MCF 10A (cell line): ENCODE results near the gene RPS28. TPM values are rescaled to one million over a fixed set of nuclear protein-coding genes. Genes with fewer than 3 reads are reported as not detected.

ENCODE experiments used
- BruUV-seq: library from RNA; stranded (reverse); fragments of 400-500 nt; replicated peaks from 2 replicates; lab custom pipeline; 2021; lab: Mats Ljungman, UMichigan
- CTCF ChIA-PET: fragments of 300-600 bp; sonication (Branson Sonifier 250); formaldehyde crosslinking; extraction: SDS; loops from one replicate; lab custom pipeline; 2021; ENCODE audit warnings: antibody characterized with exemption, inconsistent platforms; lab: Yijun Ruan, JAX
- POLR2A ChIA-PET: fragments of 300-600, 350-650 bp; sonication (Branson Sonifier 250); formaldehyde crosslinking; extraction: SDS; loops from one replicate; lab custom pipeline; 2020; ENCODE audit warnings: antibody characterized with exemption, inconsistent platforms; lab: Yijun Ruan, JAX
- DNase-seq: peaks from one replicate; pipeline ENCODE4 v3.0.0-alpha.2; 2018; ENCODE audit not compliant: unreplicated experiment
- H3K27ac Mint-ChIP-seq: one replicate; pipeline ENCODE4 v1.8.0; 2022; ENCODE audit warnings: mild to moderate bottlenecking, low read depth, mixed read lengths; ENCODE audit not compliant: unreplicated experiment
- H3K27me3 Mint-ChIP-seq: one replicate; pipeline ENCODE4 v1.8.0; 2022; ENCODE audit warnings: mixed read lengths; ENCODE audit not compliant: insufficient read depth, unreplicated experiment
- H3K36me3 Mint-ChIP-seq: one replicate; pipeline ENCODE4 v1.8.0; 2022; ENCODE audit warnings: mild to moderate bottlenecking, moderate library complexity, mixed read lengths; ENCODE audit not compliant: insufficient read depth, unreplicated experiment
- H3K4me1 Mint-ChIP-seq: one replicate; pipeline ENCODE4 v1.8.0; 2022; ENCODE audit warnings: mixed read lengths; ENCODE audit not compliant: insufficient read depth, unreplicated experiment
- H3K4me3 Mint-ChIP-seq: one replicate; pipeline ENCODE4 v1.8.0; 2022; ENCODE audit warnings: mild to moderate bottlenecking, moderate library complexity, mixed read lengths; ENCODE audit not compliant: unreplicated experiment
- H3K9me3 Mint-ChIP-seq: one replicate; pipeline ENCODE4 v1.8.0; 2022; ENCODE audit warnings: mixed read lengths; ENCODE audit not compliant: unreplicated experiment
- intact Hi-C: fragments of 100-400 bp; cut with micrococcal nuclease; formaldehyde crosslinking; loops from 2 replicates; pipeline ENCODE4 v1.14.1; 2022
- total RNA-seq: library from RNA; stranded (reverse); gene quantifications from 2 replicates; pipeline ENCODE4 v1.2.3, GENCODE V29; 2022
- TF ChIP-seq, protein P1 (sequence below): fragments of 200-600 bp; IDR thresholded peaks from one replicate; pipeline ENCODE4 v1.8.0; 2022; ENCODE audit warnings: antibody characterized with exemption, mild to moderate bottlenecking; ENCODE audit not compliant: unreplicated experiment

Gene RPS28
- total RNA-seq, 1 experiment from 2014 or later: 2,362 TPM

DNA sequence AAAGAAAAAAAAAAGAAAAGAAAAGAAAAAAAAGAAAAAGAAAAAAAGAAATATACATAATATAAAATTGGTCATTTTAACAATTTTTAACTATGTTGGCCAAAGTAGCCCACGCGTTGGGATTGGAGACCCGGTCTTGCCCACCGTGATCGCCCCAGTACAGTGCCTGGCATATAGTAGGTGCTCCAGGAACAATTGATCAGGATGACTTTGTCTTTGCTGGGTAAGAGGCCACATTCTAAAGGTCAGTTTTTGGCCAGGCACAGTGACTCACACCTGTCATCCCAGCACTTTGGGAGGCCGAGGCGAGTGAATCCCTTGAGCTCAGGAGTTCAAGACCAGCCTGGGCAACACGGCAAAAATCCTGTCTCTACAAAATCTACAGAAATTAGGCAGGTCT, 38.9 kb downstream of the RPS28 start:
- intact Hi-C loops: no loop called here
- no peaks in the 10 kb centered on the region for H3K27me3 Mint-ChIP-seq
- no TSS peak for BruUV-seq
- H3K4me1 Mint-ChIP-seq: peaks cover 28% of the 10 kb centered on the region
- H3K4me3 Mint-ChIP-seq: no peak overlapping the region
- ChIA-PET CTCF (interaction anchor here (0.6 to 1.8 kb wide), 4 partner anchors 33 to 145 kb away, joined by 3 to 7 read pairs (median 4); no protein-coding TSS in a partner anchor), POLR2A (interaction anchor here (0.6 kb wide), 1 partner anchor 28 kb away, joined by 3 read pairs; no protein-coding TSS in a partner anchor)
- H3K36me3 Mint-ChIP-seq: peaks cover 5% of the 10 kb centered on the region
- H3K27ac Mint-ChIP-seq: peak overlapping the region; percentile 23
- no peaks in the 10 kb centered on the region for H3K9me3 Mint-ChIP-seq
- DNase-seq: no peak
- TF ChIP-seq, protein P1, sequence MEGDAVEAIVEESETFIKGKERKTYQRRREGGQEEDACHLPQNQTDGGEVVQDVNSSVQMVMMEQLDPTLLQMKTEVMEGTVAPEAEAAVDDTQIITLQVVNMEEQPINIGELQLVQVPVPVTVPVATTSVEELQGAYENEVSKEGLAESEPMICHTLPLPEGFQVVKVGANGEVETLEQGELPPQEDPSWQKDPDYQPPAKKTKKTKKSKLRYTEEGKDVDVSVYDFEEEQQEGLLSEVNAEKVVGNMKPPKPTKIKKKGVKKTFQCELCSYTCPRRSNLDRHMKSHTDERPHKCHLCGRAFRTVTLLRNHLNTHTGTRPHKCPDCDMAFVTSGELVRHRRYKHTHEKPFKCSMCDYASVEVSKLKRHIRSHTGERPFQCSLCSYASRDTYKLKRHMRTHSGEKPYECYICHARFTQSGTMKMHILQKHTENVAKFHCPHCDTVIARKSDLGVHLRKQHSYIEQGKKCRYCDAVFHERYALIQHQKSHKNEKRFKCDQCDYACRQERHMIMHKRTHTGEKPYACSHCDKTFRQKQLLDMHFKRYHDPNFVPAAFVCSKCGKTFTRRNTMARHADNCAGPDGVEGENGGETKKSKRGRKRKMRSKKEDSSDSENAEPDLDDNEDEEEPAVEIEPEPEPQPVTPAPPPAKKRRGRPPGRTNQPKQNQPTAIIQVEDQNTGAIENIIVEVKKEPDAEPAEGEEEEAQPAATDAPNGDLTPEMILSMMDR: no peak

DNA sequence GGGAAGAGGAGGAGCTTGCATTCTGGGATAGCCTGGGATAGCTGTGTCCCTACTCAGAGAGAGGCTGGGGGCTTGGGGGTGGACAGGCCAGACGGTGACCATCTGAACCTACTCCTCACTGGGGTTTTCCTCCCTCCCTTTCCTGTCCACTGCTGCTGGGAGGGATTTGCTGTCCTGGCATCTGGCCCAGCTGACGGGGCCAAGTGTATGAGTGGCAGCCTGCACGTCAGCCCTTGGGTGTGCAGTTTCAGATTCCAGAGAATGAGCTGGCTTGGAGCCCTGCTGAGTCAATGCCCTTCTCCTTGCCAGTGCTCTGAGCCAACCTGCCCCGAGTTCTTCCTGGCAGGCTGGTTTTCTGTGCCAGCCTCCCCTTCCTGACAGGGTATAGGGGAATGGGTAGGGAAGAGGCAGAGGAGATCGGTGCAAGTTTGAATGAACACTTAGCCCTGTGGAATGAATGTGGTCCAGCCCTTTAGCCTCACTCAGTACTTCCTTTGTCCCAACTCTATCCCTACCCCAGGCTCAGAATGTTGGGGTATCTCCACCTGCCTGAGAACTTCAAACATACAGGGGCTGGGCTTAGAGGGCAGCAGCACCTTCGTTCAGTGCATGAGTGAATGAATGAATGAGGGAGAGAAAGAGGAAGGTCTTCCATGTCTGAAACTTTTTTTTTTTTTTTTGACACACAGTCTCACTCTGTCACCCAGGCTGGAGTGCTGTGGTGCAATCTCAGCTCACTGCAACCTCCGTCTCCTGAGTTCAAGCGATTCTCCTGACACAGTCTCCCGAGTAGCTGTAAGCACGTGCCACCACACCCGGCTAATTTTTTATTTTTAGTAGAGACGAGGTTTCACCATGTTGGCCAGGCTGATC, 40.9 kb downstream of the RPS28 start:
- peaks cover 27% of the 10 kb centered on the region for H3K4me1 Mint-ChIP-seq
- H3K9me3 Mint-ChIP-seq: no peaks in the 10 kb centered on the region
- intact Hi-C loops: loop anchor here (2.0 kb wide), 1 partner anchor 29 kb away; the partner anchor contains the start of gene RAB11B
- H3K27ac Mint-ChIP-seq: peak overlapping the region; percentile 94
- H3K36me3 Mint-ChIP-seq: peaks cover 5% of the 10 kb centered on the region
- POLR2A ChIA-PET: interaction anchor here (0.5 to 5.7 kb wide), 16 partner anchors 15 to 181 kb away, joined by 3 to 31 read pairs (median 4); partner anchors contain the start of genes NDUFA7, RAB11B, RPS28 and ZNF414
- CTCF ChIA-PET: interaction anchor here (0.6 to 1.3 kb wide), 7 partner anchors 8 to 1447 kb away, joined by 3 to 11 read pairs (median 3); partner anchors contain the start of gene MARCHF2
- DNase-seq: peak; percentile 100
- peak overlapping the region; percentile 73 for H3K4me3 Mint-ChIP-seq
- H3K27me3 Mint-ChIP-seq: no peaks in the 10 kb centered on the region
- TF ChIP-seq, protein P1: no peak
- BruUV-seq: no TSS peak

DNA sequence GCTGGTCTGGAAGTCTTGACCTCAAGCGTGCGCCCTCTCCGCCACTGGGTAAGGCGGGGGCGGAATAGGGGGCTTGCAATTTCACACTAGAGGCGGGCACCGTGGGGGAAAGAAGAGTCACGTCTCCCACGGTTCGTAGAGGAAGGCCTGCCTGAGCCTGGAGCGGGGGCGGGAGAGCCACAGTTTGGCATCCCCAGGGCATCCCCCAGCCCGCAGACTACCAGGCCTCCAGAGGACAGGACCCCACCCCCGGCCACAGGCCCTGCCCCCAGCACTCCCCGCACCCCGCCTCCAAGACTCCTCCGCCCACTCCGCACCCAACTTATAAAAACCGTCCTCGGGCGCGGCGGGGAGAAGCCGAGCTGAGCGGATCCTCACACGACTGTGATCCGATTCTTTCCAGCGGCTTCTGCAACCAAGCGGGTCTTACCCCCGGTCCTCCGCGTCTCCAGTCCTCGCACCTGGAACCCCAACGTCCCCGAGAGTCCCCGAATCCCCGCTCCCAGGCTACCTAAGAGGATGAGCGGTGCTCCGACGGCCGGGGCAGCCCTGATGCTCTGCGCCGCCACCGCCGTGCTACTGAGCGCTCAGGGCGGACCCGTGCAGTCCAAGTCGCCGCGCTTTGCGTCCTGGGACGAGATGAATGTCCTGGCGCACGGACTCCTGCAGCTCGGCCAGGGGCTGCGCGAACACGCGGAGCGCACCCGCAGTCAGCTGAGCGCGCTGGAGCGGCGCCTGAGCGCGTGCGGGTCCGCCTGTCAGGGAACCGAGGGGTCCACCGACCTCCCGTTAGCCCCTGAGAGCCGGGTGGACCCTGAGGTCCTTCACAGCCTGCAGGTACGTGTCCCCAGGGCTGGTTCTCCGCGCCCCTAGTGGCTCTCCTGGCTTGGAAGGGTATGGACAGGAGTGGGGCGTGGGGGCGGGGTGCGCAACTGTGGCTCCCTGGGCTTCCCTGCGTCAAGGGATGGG, 42.8 kb downstream of the RPS28 start, which contains the start of gene ANGPTL4:
ANGPTL4 (plus strand) TSS at position 353 of the 969 bp plus-strand sequence; CDS start at position 520, 167 bp downstream.
- H3K27ac Mint-ChIP-seq: peak within 1 kb of the TSS; percentile 94
- TF ChIP-seq, protein P1: no peak
- peaks cover 6% of the 10 kb centered on the region for H3K36me3 Mint-ChIP-seq
- POLR2A ChIA-PET: interaction anchor here (0.6 to 5.7 kb wide), 7 partner anchors 9 to 1650 kb away, joined by 3 to 31 read pairs (median 4); partner anchors contain the start of genes MARCHF2 and RAB11B
- H3K9me3 Mint-ChIP-seq: no peaks in the 10 kb centered on the region
- CTCF ChIA-PET: interaction anchor here (0.5 to 3.2 kb wide), 4 partner anchors 10 to 89 kb away, joined by 3 to 11 read pairs (median 3); no protein-coding TSS in a partner anchor
- H3K27me3 Mint-ChIP-seq: no peaks in the 10 kb centered on the region
- intact Hi-C loops: loop anchor here (2.0 kb wide), 1 partner anchor 27 kb away; the partner anchor contains the start of gene RAB11B
- TSS peak; percentile 67 for BruUV-seq
- peak; percentile 89 for DNase-seq
- peak within 1 kb of the TSS; percentile 73 for H3K4me3 Mint-ChIP-seq
- peaks cover 34% of the 10 kb centered on the region for H3K4me1 Mint-ChIP-seq
